Measurements from ENCODE around the gene VEGFB.

Gene VEGFB

DNA sequence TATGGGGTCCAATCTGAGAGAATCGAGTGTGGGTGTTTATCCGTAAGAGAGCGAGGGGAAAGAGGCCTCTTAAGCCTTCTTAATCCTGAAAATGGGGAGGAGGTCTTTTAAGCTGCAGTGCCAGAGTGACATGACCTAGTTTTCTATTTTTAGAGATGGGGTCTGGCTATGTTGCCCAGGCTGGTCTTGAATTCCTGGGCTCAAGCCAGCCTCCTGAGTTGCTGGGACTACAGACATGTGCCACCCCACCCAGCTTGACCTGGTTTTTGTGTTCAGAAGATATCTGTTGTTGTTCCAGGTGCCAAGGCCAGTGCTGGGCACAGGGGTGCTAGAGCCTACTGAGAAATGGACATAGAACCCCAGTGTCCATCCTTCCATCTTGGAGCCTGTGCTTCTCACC, 48.7 kb downstream of the VEGFB start:
- no peak for DNase-seq (ENCODE audit: low read depth in 2 of 2)

DNA sequence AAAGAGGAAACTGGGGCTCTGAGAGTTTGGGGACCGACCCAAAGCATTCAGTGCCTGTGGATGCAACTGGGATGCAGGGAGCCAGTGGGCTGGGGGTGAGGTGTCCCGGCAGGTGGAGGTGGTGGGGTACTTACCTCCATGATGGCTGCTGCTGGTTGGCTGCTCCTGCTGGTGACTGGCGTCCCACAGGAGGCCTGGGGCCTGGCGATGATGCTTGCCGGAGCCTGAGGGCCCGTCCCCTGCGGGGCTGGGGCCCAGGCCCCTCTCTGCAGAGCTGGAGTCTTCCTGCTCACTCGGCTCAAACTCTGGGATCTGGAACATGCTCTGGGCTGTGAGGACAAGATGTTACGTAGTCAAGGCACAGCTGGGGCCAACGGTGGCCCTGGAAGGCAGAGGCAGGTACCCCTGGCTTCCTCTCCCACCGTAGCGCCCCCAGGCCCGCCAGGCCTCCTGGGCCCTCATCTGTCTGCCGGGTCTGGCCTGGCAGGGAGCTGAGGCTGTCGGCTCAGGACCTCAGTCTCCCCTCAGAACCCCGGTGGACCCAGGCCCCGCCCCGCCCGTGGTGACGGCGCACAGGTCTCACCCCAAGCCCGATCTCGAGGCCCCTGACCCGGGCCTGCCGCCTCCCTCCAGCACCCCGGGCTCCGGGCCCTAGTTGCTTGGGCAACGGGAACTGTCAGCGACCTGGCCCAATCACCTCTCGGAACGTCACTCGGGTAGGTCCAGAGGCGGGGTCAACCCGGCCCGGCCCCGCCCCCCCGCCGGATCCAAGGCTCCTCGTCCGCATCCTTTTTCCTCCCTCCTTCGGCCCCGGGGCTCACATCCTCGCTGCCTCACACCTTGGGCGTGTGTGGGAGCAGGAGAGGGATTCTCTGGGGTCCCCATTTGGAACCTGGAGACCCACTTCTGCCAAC, 49.9 kb downstream of the VEGFB start, which contains the start of gene BAD:
BAD (minus strand) TSS at position 618 of the 914 bp plus-strand sequence; CDS start at position 321, 297 bp downstream.
- DNase-seq (ENCODE audit: low read depth in 2 of 2): peak; percentile 88 to 93

- DNase-seq (ENCODE audit: low read depth in 2 of 2): peak; percentile 84 to 87
These were observed 50.8 kb downstream of the VEGFB start, which contains the start of gene GPR137 for GRCh38 chr11:64284962-64285884. Gene GPR137, plus strand, starts transcription at chr11:64285848. Its CDS starts 677 bp downstream, at chr11:64286525.

GRCh38 chr11:64285885-64286800, 51.8 kb downstream of the VEGFB start:
- DNase-seq (ENCODE audit: low read depth in 2 of 2): no peak

DNA sequence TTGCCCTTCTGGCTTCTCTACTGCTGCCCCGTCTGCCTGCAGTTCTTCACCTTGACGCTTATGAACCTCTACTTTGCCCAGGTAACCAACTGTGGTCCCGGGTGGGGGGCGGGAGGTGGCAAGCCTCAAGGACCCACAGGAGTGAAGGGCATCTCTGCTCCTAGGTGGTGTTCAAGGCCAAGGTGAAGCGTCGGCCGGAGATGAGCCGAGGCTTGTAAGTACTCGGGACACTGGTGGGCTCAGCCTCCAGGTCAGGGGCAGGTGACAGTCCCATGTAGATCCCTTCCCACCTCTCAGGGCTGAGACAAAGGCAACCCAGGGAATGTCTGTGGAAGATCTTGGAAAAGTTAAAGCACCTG, 52.4 kb downstream of the VEGFB start:
- no peak for DNase-seq (ENCODE audit: low read depth in 2 of 2)

DNA sequence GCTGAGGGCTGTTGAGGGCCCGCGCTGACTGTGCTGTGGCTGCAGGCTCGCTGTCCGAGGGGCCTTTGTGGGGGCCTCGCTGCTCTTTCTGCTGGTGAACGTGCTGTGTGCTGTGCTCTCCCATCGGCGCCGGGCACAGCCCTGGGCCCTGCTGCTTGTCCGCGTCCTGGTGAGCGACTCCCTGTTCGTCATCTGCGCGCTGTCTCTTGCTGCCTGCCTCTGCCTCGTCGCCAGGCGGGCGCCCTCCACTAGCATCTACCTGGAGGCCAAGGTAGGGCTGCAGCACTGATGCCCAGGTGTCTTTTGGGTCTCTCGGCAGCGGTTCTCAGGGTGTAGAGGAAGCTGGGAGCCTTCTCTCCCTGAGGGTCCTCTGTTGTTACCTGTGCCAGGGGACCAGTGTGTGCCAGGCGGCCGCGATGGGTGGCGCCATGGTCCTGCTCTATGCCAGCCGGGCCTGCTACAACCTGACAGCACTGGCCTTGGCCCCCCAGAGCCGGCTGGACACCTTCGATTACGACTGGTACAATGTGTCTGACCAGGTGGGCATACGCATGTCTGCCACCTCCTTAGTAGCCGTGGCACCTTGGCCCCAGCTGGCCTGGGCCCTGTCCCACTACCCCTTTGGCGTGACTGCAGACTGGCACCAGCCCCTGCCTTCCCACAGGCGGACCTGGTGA, 53.4 kb downstream of the VEGFB start:
- no peak for DNase-seq (ENCODE audit: low read depth in 2 of 2)

DNA sequence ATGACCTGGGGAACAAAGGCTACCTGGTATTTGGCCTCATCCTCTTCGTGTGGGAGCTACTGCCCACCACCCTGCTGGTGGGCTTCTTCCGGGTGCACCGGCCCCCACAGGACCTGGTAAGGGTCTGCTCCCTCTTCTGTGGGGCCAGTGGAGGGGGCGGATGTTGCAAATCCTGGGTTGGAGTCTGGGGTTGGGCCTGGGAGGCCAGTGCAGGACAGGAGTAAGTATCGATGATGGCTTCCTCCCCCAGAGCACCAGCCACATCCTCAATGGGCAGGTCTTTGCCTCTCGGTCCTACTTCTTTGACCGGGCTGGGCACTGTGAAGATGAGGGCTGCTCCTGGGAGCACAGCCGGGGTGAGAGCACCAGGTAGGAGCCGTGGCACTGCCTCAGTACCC, 54.0 kb downstream of the VEGFB start:
- no peak for DNase-seq (ENCODE audit: low read depth in 2 of 2)

All from stimulated activated CD8-positive, alpha-beta memory T cell treated with anti-CD3 and anti-CD28 coated beads, Interleukin-2, amount 100 ng/mL, for 48 hours (primary cell).